Measurements from ENCODE around the gene LEPROT.
"Not testable (repeated sequence)": the region's sequence is repeated elsewhere in the genome, so short reads cannot be mapped to it uniquely, and the experiment has no call there.

LEPROT gene, protein sequence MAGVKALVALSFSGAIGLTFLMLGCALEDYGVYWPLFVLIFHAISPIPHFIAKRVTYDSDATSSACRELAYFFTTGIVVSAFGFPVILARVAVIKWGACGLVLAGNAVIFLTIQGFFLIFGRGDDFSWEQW

GRCh38 chr1:65420590-65421350 lies at the start of gene LEPROT, which contains the start of gene LEPR:
LEPROT (plus strand) TSS chr1:65420668; CDS start chr1:65420725, 57 bp downstream.
LEPR (plus strand) TSS chr1:65420668; CDS start chr1:65565566, 144,898 bp downstream.
- peak; percentile 51 to 98 for DNase-seq

- no peak for DNase-seq
These were observed 48.9 kb upstream of the LEPROT start for GRCh38 chr1:65371544-65371943.

DNA sequence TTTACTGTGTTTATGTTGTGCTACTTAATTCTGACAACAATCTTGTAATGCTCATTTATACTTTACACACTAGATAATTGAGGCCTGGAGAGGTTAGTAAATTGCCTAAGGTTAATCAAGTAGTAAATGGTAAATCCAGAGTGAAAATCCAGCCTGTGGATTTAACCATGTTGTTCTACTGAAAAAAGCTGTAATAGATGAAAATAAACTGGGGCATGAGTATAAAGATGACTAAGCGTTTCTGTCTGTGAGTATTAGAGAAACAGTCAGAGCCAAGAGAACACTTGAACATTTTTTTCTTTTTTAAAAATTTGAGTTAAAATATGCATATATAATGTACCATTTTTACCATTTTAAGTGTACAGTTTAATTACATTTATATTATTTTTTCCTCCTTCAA lies 47.9 kb upstream of the LEPROT start:
- no peak for DNase-seq

- no peak for DNase-seq
These were observed 42.8 kb upstream of the LEPROT start for GRCh38 chr1:65377496-65378246.

- no peak for DNase-seq
These were observed 42.1 kb upstream of the LEPROT start for GRCh38 chr1:65378247-65378946.

DNA sequence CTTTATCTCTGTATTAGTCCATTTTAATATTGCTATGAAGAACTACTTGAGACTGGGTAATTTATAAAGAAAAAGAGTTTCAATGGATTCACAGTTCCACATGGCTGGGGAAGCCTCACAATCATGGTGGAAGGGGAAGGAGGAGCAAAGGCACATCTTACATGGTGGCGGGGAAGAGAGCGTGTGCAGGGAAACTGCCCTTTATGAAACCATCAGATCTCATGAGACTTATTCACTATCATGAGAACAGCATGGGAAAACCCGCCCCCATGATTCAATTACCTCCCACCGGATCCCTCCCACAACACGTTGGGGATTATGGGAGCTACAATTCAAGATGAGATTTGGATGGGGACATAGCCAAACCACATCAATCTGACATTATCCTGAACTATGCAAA lies 36.0 kb upstream of the LEPROT start:
- not testable (repeated sequence) for DNase-seq

GRCh38 chr1:65386439-65386838 lies 34.0 kb upstream of the LEPROT start:
- DNase-seq: no peak

GRCh38 chr1:65387821-65388220 lies 32.6 kb upstream of the LEPROT start:
- DNase-seq: no peak

DNA sequence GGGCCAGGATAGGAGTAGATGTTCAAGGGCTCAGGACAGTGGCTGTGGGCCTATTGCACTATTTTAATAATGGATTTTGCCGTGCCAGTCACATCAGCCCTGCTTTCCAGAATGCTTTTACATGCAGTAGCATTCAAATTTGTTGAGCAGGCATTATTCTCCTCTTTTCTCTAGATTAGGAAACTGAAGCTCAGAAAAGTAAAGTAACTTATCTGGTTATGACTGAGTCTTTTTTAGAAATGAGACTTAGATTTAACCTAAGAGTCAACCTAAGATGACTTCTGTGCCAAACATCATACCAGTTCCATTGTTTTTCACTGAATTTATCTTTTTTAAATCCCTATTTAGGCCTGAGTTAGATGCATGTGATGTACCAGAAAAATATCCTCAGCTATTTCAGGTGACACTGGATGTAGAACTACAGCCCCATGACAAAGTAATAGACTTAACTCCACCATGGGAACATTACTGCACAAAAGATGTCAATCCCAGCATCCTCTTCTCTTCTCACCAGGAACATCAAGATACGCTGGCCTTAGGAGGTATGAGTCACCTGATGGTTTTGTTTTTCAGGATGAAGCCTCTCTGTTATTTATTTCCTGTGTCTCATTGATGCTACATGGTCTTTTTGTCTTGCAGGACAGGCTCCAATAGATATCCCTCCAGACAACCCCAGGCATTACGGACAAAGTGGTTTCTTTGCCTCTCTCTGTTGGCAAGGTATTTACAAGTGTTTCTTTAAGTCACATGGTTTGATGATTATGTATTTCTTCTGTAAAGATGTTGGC lies 31.4 kb upstream of the LEPROT start:
- no peak for DNase-seq

DNA sequence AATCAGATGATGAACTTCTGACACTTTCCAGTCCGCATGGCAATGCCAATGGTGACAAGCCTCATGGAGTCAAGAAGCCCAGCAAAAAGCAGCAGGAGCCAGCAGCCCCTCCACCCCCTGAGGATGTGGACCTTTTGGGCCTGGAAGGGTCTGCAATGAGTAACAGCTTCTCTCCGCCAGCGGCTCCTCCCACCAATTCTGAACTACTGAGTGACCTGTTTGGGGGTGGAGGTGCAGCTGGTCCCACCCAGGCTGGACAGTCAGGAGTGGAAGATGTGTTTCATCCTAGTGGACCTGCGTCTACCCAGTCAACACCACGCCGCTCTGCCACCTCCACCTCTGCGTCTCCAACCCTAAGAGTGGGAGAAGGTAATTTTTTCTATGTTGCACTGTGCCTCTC lies 28.0 kb upstream of the LEPROT start:
- DNase-seq: no peak

GRCh38 chr1:65393347-65393746 lies 27.1 kb upstream of the LEPROT start:
- DNase-seq: no peak

DNA sequence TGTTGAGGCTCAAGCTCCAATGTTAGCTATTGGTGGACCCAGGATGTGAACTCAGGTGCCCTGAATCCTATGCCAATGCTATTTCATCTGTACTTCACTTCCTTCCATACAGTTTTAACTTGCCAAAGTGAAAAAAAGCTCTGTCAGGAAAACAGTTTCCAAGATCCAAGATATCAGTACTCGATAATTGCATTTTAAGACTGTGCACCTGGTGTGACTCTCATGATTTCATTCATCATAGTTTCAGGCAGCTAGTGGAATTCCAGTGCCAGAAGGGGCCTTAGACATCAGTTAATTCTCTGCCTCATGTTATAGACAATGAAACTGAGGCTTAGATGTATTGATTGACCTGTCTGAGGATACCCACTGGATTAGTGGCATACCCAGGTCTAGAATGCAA lies 26.5 kb upstream of the LEPROT start:
- DNase-seq: no peak

DNA sequence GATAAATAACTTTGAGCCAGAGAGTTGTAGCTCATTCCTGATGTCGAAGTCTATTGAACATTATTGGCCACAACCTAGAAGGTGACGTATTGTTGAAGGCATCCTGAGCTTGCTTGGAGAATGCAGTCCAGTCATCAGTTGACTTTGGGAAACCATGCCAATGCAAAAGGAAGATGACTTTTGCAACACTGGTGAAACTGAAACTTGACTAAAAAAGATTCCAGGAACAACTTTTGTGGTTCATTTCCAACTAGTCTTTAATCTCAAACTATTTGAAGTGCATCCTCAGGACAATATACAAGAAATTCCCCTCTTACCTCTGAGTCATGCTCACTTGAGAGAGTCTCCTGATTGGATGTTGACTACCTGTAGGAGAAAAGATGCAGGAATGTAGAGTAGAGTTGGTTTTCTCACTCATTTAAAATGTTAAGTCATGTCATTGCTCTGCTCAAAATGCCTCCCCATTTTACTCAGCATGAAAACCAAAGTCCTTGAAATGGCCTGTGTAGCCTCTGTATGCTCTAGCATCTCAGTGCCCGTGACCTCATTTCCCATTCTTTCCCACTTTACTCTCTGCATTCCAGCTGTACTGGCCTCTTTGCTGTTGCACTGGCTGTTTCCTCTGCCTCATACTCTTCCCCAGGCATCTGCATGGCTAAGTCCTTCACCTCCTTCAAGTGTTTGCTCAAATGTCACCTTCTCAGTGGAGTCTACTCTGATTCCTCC lies 24.4 kb upstream of the LEPROT start:
- no peak for DNase-seq

- DNase-seq: no peak
These were observed 22.4 kb upstream of the LEPROT start for GRCh38 chr1:65398083-65398482.

- DNase-seq: no peak
These were observed 21.5 kb upstream of the LEPROT start for GRCh38 chr1:65399003-65399402.

- DNase-seq: no peak
These were observed 18.9 kb upstream of the LEPROT start for GRCh38 chr1:65401612-65402011.

DNA sequence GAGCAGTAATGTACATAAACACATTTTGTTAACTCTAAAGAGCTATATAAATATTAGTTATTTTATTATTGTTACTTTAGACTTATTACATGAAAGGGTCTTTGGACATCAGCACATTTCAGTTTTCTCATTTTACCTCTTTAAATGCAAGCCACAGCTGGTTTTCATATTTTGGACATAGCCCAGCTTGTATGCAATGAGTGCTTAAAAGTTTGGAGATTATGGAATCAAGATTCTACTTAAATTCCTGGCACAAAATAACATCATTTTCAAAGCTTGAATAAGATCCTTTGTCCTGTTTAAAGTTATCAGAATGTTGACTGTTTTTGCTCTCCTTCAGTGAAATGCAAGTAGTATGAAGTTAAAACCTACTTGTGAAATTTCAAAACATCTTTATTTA lies 15.5 kb upstream of the LEPROT start:
- no peak for DNase-seq

DNA sequence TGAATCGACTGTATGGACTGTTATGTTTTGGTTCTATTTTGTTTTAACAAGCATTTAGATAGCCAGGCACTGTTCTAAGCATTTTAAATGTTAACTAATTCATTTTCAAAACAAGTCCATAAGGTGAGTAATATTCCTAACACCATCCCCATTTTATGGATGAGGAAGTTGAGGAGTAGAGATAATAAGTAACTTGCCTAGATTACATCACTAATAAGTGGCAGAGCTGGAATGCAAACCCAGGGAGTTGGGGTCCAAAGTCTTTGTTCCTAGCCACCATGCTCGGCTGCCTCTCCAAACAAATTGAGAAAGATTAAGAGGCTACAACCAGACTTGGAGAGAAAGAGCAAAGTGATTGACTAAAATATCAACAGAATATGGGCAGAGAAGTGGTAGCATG lies 12.6 kb upstream of the LEPROT start:
- DNase-seq: no peak

GRCh38 chr1:65409314-65409713 lies 11.2 kb upstream of the LEPROT start:
- DNase-seq: no peak

DNA sequence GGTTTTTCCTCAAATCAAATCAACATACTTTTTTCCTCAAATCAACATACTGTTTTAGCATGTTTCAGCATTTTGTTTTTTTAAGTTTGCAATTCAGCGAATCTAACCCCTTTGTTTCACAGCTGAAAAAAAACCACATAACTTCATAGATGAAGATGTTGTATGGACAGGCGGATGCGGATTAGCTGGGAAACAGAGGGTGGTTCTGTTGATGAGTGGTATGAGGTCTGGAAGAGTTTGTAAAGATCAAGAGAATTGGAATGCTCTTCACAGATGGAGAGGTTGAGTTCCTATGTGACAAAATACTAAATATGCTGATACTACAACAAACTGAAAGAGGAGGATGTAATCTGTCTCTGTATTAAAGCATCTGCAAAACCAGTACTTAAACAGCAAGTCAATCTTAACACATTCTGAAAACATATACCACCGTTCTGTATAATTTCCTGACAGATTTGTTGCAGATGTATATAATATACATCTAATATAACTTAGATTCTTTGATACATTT lies 10.6 kb upstream of the LEPROT start:
- DNase-seq: no peak

DNA sequence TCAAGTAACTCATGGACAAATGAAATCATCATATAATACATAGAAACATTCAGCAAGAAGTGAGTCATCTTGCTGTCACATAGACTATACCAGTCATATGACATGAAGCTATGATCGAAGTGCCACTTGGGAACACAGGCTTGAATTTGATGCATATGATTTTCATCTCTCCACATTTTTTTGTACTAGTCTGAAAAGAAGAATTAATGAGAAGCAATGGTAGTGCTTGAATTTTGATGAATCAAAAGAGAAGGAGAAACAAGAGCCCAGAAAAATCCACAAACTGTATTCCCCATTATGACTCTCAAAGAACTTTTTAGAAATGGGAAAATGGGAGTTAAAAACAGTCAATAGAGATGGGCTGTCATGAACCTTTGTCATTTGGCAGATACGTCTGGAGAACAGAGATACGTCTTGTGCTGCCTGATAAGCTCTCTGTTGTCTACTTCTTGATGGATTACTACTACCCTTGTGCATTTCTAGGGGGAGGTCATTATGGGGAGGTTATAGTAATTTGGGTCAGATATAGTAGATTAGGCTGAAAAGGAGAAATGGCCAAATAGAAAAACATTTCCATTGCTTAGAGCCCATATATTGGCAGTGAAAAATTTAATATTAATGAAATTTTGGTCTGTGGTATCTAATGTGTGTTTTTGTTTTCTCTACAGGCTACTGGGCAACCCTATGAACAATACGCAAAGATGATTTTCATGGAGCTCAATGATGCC lies 8.0 kb upstream of the LEPROT start:
- DNase-seq: no peak
